ENCODE data around the gene AAMP. TPM values are rescaled to one million over a fixed set of nuclear protein-coding genes. Genes with fewer than 3 reads are reported as not detected.

Gene AAMP
- total RNA-seq, 2 experiments from 2014 or later: 68.7 to 97.0 TPM

GRCh38 chr2:218235017-218235416, 34.9 kb downstream of the AAMP start:
- no peaks in the 10 kb centered on the region for H4K20me1 ChIP-seq (ENCODE audit: insufficient read depth, low read length)
- H3K79me2 ChIP-seq (ENCODE audit: insufficient read depth, low read depth, low read length): peaks cover 13% of the 10 kb centered on the region; the same call in 1 of the 2 replicates
- BruUV-seq (replicated peaks): no TSS peak
- H3K4me1 ChIP-seq (ENCODE audit: insufficient read depth, low read length, poor library complexity, severe bottlenecking): peaks cover 11% of the 10 kb centered on the region
- H3K4me2 ChIP-seq (ENCODE audit: low read length): no peak overlapping the region
- no peak overlapping the region for H2AFZ ChIP-seq (ENCODE audit: low read length)
- no peaks in the 10 kb centered on the region for H3K9me2 ChIP-seq (ENCODE audit: insufficient read depth, low read length)
- ChIA-PET POLR2A (interaction anchor here (0.6 to 0.8 kb wide), 2 partner anchors 17 to 459 kb away, joined by 4 to 6 read pairs; no protein-coding TSS in a partner anchor), CTCF (ENCODE audit: unreplicated experiment) (no interaction called here)
- TF ChIP-seq CTCF (conservative IDR thresholded peaks at IDR 0.05; ENCODE audit: low read length) (no peak), EZH2phosphoT487 (IDR thresholded peaks at IDR 0.05; ENCODE audit: borderline replicate concordance, low read depth, low read length) (no peak)
- H3K4me3 ChIP-seq (ENCODE audit: low read depth, low read length, poor library complexity, severe bottlenecking): no peak overlapping the region
- H3K27ac ChIP-seq (ENCODE audit: low read depth, low read length, poor library complexity, severe bottlenecking): no peak overlapping the region
- no peak for DNase-seq (ENCODE audit: low spot score)
- H3K9me3 ChIP-seq (ENCODE audit: low read length): no peaks in the 10 kb centered on the region
- intact Hi-C loops (cut with micrococcal nuclease; ENCODE audit: unreplicated experiment): no loop called here
- peaks cover 99% of the 10 kb centered on the region for H3K36me3 ChIP-seq (ENCODE audit: insufficient read depth, low read length)

GRCh38 chr2:218234521-218234920, 35.4 kb downstream of the AAMP start:
- CTCF ChIA-PET (ENCODE audit: unreplicated experiment): no interaction called here
- intact Hi-C loops (cut with micrococcal nuclease; ENCODE audit: unreplicated experiment): no loop called here
- TSS peak; percentile 21 for BruUV-seq (replicated peaks)

More at GRCh38 chr2:218234521-218234920, 35.4 kb downstream of the AAMP start:
- POLR2A ChIA-PET: interaction anchor here (0.8 to 1.0 kb wide), 2 partner anchors 13 to 16 kb away, joined by 3 to 6 read pairs; no protein-coding TSS in a partner anchor
- Histone ChIP-seq H4K20me1 (ENCODE audit: insufficient read depth, low read length) (no peaks in the 10 kb centered on the region), H3K9me2 (ENCODE audit: insufficient read depth, low read length) (no peaks in the 10 kb centered on the region), H3K27ac (ENCODE audit: low read depth, low read length, poor library complexity, severe bottlenecking) (no peak overlapping the region), H3K4me1 (ENCODE audit: insufficient read depth, low read length, poor library complexity, severe bottlenecking) (peaks cover 16% of the 10 kb centered on the region), H2AFZ (ENCODE audit: low read length) (no peak overlapping the region), H3K79me2 (ENCODE audit: insufficient read depth, low read depth, low read length) (peaks cover 18% of the 10 kb centered on the region; the same call in 1 of the 2 replicates), H3K36me3 (ENCODE audit: insufficient read depth, low read length) (peaks cover 99% of the 10 kb centered on the region), H3K9me3 (ENCODE audit: low read length) (no peaks in the 10 kb centered on the region), H3K4me2 (ENCODE audit: low read length) (no peak overlapping the region), H3K4me3 (ENCODE audit: low read depth, low read length, poor library complexity, severe bottlenecking) (no peak overlapping the region)
- no peak for DNase-seq (ENCODE audit: low spot score)
- TF ChIP-seq EZH2phosphoT487 (IDR thresholded peaks at IDR 0.05; ENCODE audit: borderline replicate concordance, low read depth, low read length) (no peak), CTCF (conservative IDR thresholded peaks at IDR 0.05; ENCODE audit: low read length) (no peak)
